Left forelimb (tissue), 1 donor: ENCODE data around the gene SUSD5.
A peak's percentile ranks its signal among the peaks of the same experiment; 100 is the strongest.
"Not testable (repeated sequence)": the region's sequence is repeated elsewhere in the genome, so short reads cannot be mapped to it uniquely, and the experiment has no call there.

Experiments used
- DNase-seq: peaks from one replicate; pipeline ENCODE4 v3.0.0-alpha.2; 2018; ENCODE audit warnings: low spot score

SUSD5 gene

DNA sequence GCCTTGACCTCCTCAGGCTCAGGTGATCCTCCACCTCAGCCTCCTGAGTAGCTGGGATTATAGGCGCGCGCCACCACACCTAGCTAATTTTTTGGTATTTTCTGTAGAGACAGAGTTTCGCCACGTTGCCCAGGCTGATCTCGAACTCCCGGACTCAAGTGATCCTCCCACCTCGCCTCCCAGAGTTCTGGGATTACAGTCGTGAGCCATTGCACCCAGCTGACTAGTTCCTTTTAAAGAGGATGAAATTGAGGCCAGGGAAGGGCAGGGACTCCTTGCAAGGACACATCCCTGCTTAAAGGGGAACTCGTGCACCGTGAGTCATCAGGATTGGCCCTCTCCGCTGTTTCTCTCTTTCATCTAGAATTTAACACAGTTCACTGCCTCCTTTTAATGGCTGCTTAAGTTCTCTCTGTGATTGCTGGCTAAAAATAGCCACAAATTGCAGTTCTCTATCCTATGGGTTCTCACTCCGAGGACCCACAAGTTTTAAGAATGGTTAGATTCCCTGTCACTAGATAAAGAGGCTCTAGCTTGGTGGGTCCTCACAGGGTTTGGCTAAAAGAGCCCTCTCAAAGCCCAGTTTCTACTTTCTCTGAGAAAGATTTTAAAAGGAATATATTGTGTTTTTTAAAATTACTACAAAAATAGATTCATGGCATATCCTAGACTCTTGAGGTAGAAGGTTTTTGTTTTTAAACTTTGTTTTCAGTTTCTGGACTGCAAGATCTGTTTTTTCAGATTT is 103.4 kb downstream of the SUSD5 start:
- no peak for DNase-seq

DNA sequence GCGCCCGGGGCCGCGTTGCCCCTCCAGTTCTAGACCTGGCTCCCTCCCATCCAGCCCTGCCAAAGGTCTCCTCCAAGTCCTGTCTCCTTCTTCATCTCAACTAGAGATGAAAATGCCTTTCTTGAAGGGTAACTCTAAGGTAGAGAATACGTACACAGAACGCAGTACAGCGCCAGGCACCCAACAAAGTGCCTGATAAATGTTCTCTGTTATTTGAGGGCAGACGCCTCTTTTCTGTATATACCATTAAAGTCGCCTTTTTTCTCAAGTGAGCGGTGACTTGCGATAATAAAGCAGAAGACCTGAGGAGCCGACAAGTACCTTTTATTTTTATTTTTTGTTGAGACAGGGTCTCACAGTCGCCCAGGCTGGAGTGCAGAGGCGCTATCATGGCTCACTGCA is 104.0 kb downstream of the SUSD5 start:
- DNase-seq: no peak

DNA sequence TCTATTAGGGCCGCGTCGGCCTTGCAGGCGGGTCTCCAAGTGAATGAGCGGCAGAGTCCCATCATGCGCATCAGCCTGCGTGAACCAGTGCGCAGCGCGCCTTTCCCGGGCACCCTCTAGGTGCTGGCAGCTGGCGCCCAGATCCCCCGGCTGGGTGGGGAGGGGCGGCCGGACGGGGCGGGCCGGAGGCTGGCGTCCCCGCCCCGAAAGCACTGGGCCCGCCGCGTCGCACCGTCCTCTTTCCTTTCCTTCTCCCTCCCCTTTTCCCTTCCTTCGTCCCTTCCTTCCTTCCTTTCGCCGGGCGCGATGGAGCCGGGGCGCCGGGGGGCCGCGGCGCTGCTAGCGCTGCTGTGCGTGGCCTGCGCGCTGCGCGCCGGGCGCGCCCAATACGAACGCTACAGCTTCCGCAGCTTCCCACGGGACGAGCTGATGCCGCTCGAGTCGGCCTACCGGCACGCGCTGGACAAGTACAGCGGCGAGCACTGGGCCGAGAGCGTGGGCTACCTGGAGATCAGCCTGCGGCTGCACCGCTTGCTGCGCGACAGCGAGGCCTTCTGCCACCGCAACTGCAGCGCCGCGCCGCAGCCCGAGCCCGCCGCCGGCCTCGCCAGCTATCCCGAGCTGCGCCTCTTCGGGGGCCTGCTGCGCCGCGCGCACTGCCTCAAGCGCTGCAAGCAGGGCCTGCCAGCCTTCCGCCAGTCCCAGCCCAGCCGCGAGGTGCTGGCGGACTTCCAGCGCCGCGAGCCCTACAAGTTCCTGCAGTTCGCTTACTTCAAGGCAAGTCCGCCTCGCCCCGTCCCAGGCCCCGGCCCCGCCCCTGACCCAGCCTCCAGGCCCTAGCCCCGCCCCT is 104.6 kb downstream of the SUSD5 start, which contains the start of gene CRTAP:
TSS of gene CRTAP (plus strand) at position 243 of the 850 bp plus-strand sequence. CDS start at position 307, 64 bp downstream.
- DNase-seq: peak; percentile 96

DNA sequence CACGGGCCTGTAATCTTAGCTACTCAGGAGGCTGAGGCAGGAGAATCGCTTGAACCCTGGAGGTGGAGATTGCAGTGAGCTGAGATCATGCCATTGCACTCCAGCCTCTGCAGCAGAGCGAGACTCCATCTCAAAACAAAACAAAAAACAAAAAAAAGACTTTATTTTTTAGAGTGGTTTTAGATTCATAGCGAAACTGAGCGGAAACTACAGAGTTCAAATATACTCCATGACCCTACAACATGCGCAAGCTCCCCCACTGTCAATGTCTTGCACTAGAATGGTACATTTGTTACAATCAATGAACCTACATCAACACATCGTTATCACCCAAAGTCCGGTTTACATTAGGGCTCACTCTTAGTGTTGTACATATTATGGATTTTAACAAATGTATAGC is 107.0 kb downstream of the SUSD5 start:
- no peak for DNase-seq

DNA sequence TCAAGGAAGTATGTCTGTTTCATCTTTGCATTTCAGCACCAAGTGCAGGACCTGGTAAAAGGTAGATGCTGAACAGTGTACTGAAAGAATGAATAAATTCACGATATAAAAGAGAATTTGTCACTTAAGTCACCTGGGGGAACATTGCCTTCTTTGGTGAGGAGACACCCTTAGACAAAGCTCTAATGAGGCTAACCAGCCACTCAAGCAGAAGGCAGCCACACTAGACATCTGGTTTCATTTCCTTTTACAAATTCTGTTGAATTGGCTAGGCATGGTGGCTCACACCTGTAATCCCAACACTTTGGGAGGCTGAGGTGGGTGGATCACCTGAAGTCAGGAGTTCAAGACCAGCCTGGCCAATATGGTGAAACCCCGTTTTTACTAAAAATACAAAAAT is 111.8 kb downstream of the SUSD5 start:
- not testable (repeated sequence) for DNase-seq

DNA sequence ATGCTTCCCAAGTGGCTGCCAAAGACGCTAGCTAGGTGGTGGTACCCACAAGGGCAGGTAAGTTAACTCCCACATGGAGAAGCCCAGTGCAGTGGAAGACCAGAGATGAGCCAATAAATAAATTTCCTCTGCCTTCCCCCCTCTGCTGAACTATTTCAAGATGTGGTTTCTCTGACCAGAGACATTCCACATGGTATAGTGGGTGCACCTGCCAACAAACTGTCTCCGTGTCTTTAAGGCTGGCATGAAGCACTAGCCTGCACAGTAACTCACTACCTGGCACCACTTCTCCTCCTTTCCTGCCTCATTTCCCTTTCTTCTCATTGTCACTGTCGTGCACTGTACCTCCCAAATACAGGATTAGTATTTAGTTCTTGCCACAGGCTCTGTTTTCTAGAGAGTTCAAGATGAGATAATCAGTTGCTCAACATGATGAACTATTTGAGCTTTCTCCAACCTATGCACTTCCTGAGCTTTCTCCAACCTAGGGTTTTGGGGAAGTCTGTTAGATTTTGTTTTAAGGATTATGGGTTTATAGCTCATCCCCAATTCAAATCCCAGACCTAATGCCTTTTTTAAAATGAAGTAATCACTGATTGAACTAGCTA is 113.2 kb downstream of the SUSD5 start:
- no peak for DNase-seq

DNA sequence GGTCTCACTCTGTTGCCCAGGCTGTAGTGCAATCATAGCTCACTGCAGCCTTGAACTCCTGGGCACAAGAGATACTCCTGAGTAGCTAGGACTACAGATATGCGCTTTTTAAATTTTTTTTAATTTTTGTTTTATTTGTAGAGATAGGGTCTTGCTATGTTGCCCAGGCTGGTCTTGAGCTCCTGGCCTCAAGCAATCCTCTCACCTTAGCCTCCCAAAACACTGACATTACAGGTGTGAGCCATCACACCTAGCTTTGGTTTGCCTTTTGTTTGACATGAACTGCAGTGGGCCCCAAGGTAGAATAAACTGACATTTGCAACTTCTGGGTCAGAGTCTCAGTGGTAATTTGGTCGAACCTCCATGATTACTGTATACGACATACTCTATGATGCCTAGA is 113.8 kb downstream of the SUSD5 start:
- no peak for DNase-seq

DNA sequence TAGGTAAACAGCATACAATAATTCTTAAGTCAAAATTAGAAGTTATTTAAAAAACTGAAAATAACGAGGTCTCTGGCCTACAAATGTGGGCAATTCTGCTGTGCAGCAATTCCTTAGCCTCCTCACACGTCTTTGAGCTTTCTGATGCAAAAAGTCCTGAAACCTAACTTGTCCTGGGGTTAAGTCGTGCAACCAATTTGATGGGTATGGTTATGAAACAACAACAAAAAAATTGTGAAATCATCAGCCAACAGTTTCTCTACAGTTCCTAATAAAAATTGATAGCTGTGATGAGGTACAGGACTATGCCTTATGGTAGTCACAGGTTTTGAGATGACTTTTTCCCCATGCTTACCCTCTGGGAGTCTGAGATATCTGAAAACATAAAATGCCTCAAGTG is 115.1 kb downstream of the SUSD5 start:
- no peak for DNase-seq

DNA sequence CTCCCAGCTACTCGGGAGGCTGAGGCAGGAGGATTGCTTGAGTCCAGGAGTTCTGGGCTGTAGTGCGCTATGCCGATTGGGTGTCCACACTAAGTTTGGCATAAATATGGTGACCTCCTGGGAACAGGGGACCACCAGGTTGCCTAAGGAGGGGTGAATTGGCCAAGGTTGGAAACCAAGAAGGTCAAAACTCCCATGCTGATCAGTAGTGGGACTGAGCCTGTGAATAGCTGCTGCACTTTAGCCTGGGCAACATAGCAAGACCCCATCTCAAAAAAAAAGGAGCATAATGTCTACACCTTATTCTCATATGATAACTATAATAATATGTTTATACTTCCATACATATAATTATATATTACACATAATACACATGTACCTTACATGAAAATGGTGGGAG is 115.6 kb downstream of the SUSD5 start:
- no peak for DNase-seq

DNA sequence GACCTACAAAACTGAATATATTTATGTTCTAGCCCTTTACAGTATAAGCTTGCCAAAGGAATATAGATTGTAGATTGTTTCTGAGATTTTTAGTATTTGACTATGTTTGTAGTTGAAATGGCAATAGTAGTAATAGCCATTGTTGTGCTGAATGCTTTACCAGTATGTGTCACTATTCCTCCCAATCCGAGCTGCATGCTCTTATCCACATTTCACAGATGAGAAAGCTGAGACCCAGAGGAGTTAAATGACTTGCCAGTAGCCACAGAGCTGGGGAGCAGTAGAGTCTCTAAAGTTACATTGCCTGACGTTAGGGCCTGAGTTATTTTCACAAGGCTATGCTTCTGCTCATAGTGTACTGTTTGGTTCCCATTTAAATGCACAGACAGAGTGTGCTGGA is 118.4 kb downstream of the SUSD5 start:
- DNase-seq: no peak
